GM12874 (cell line): ENCODE data around the gene SND1.

ENCODE experiments used
- CTCF ChIP-seq: IDR thresholded peaks from 2 replicates; pipeline ENCODE4 v1.5.1; 2011; ENCODE audit warnings: low read depth, mild to moderate bottlenecking, control low read depth, low read length, moderate library complexity; ENCODE audit not compliant: insufficient read depth

The SND1 gene

DNA sequence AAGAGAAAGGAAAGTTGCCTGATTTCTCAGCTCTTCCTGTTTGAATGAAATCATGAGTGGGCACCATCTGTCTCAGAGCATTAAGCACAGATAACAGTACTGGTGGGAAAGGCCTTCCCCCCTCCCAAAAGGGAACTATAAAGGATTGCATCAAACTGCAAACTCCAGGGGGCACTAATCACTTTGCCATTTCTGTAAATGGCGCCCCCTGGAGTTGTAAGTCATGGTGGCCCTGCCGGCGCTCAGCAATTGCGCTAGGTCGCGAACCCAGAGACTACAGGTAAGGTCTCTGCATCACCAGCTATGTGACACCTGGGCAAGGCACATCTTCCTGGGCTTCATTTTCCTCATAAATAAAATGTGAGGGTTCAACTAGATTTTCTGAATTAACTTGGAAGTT is 368.2 kb downstream of the SND1 start:
- peak; percentile 43 for TF ChIP-seq CTCF

- no peak for TF ChIP-seq CTCF
Observed at GRCh38 chr7:128021366-128021765, 369.4 kb downstream of the SND1 start.

DNA sequence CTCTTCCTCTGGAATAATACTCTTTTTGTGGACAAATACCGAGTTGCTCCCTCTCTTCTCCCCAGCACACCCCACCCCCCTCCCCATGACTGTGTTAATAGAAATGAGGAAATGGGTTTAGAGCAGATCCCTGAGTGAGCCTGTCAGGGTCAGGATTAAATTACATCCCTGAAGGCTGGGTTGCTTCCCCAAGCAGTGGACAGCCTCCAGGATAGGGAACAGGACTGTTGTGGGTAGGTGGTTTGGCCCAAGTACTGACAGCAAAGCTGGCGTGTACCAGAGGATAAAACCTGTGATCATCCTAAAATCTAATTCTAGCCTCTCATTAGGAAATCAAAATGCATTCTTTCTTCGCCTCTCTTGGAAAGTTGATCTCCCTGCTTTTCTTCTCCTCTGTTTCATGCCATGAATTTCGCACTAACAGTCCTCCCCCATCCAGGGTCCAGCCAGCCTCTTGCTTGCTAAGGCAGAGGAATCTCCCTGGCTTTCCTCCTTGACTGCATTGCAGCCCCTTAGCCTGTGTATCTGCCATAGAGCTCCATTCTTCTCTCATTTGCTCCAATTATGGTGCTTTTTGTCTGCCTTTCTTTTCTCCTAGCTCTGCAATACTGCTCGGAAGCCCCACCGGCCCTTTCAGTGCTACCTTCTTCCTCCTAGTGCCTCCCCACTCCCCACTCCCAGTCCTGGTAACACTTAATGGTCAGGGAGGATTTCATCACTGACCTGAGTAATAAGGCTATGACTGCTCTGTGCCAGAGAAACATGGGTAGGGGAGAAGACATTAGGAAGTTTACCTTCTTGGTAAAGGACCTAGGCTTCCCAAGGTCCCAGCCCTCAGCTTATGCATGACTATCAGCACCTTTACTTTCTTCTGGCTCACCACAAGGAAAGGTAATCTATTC is 370.9 kb downstream of the SND1 start:
- TF ChIP-seq CTCF = no peak

GRCh38 chr7:128024151-128024550 is 372.2 kb downstream of the SND1 start:
- TF ChIP-seq CTCF = no peak

DNA sequence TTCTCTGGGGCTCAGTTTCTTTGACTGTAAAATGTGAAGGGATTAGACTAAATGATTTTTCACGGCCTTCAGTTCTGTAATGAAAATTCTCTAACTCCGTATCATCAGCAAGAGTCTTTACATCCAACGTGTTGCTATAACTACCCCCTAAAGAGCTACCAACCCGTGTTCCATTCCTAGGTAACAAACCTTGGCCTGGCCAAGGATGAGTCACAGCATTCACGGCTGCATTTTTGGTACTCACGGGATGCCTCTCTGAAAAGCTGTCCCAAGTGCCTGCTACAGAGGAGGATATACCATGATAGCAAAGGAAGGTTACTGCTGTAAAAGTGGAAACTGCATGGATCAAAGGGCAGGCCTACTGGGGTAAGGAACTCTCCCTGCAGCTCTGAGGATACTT is 373.4 kb downstream of the SND1 start:
- TF ChIP-seq CTCF = no peak

DNA sequence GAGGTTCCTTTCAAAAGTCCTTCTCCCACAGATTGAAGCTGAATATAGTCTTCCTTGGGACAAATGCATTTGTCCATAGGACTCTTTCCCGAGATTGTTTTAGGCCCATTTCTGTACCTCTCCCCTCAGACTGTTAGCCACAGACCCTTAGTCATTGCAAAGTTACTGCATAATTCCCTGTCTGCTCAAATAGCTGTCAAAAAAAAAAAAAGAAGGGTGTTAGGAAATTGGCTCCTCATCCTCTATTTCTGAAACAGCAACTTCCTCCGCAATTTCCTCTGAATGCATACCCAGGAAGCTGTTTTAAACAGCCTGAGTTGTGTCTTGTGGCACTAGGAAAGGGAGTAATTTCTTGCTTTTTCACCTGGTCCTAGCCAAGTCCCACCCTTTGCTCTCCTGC is 373.8 kb downstream of the SND1 start:
- TF ChIP-seq CTCF = no peak

DNA sequence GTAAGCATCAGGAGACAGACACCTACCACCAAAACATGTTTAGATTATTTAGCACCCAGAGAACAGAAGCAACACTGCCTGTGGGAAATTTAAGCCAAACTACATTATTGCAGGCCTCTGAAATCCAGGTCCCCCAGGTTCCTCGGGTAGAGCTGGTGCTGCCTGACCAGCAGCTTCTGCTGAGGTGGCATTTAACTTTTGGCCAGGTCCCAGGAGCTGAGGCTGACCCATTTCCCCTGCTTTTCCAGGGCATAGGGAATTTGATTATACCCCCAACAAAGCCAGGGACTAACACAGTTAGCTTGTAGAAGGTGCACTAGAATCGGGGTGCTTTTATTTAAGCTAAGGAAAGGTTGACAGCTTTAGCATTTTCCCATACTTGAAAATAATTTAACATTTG is 374.6 kb downstream of the SND1 start:
- no peak for TF ChIP-seq CTCF
